Endothelial cell of umbilical vein (primary cell): ENCODE measurements around the gene TMEM184C. TPM values are rescaled to one million over a fixed set of nuclear protein-coding genes. Genes with fewer than 3 reads are reported as not detected.

ENCODE experiments used
- BruUV-seq: library from RNA; stranded (reverse); fragments of 400-500 nt; replicated peaks from 2 replicates; lab custom pipeline; 2021; lab: Mats Ljungman, UMichigan
- CTCF ChIA-PET: fragments of 300-600, 350-600 bp; sonication (Branson Sonifier 250); formaldehyde crosslinking; loops from one replicate; lab custom pipeline; 2021; ENCODE audit warnings: antibody characterized with exemption, inconsistent platforms; lab: Charles Lee
- POLR2A ChIA-PET: fragments of 300-600, 350-600 bp; sonication (Branson Sonifier 250); formaldehyde crosslinking; loops from one replicate; lab custom pipeline; 2021; ENCODE audit warnings: antibody characterized with exemption, inconsistent platforms; lab: Charles Lee
- DNase-seq: peaks from one replicate; pipeline ENCODE4 v3.0.0-alpha.2; 2011; ENCODE audit warnings: low read depth, low spot score
- FAIRE-seq: peaks from 2 replicates; lab custom pipeline; 2011; peaks lifted over from hg19 to GRCh38; lab: Jason Lieb, UNC
- H2AFZ ChIP-seq: 2 replicates; pipeline ENCODE4 v1.6.0; 2012; ENCODE audit warnings: low read depth, low read length, control low read depth, inconsistent platforms
- H3K27ac ChIP-seq: 2 replicates; pipeline ENCODE4 v1.5.1; 2011; ENCODE audit warnings: low read depth, mild to moderate bottlenecking, control low read depth, low read length, moderate library complexity; ENCODE audit not compliant: insufficient read depth
- H3K27me3 ChIP-seq, 2 experiments: 2 replicates each; pipeline versions ENCODE4 v1.6.0 to v1.6.1; 2011; ENCODE audit warnings: low read length in 2 of 2, mixed read lengths in 1 of 2; ENCODE audit not compliant: control insufficient read depth in 2 of 2, insufficient read depth in 2 of 2
- H3K36me3 ChIP-seq, 2 experiments: 2 replicates in 1 of 2; 3 replicates in 1 of 2; pipeline ENCODE4 v1.5.1; 2011; ENCODE audit warnings: low read length in 2 of 2, mild to moderate bottlenecking in 1 of 2, moderate library complexity in 1 of 2; ENCODE audit not compliant: control insufficient read depth in 2 of 2, insufficient read depth in 2 of 2; ENCODE audit errors: extremely low read depth in 1 of 2
- H3K4me1 ChIP-seq: 3 replicates; pipeline ENCODE4 v1.5.1; 2011; ENCODE audit warnings: mild to moderate bottlenecking, low read length; ENCODE audit not compliant: control insufficient read depth, insufficient read depth; ENCODE audit errors: extremely low read depth
- H3K4me2 ChIP-seq: 2 replicates; pipeline ENCODE4 v1.6.1; 2011; ENCODE audit warnings: low read length, control low read depth, mixed read lengths; ENCODE audit not compliant: insufficient read depth
- H3K4me3 ChIP-seq, 3 experiments: fragments of 200-600 bp in 1 of 3; sonication (generic), shearing (Covaris generic) in 1 of 3; replicated peaks in 1 of 3; 2 replicates each; pipeline ENCODE4 v1.5.1; 2011 to 2016; ENCODE audit warnings: control low read depth in 3 of 3, low read length in 3 of 3, mild to moderate bottlenecking in 2 of 3, inconsistent platforms in 1 of 3, low read depth in 1 of 3, moderate library complexity in 1 of 3; ENCODE audit not compliant: insufficient read depth in 1 of 3
- H3K79me2 ChIP-seq: 2 replicates; pipeline ENCODE4 v1.6.0; 2012; ENCODE audit warnings: low read length, inconsistent platforms; ENCODE audit not compliant: control insufficient read depth, insufficient read depth
- H3K9ac ChIP-seq: replicated peaks from 2 replicates; pipeline ENCODE3; 2011; ENCODE audit warnings: low read length, control low read depth; ENCODE audit not compliant: insufficient read depth; ENCODE audit errors: extremely low read depth
- H3K9me1 ChIP-seq: replicated peaks from 3 replicates; pipeline ENCODE4 v1.6.0; 2011; ENCODE audit warnings: mild to moderate bottlenecking, low read length; ENCODE audit not compliant: control insufficient read depth, insufficient read depth; ENCODE audit errors: extremely low read depth
- H3K9me3 ChIP-seq: replicated peaks from 2 replicates; pipeline ENCODE4 v1.5.1; 2012; ENCODE audit warnings: low read length, inconsistent platforms; ENCODE audit not compliant: control insufficient read depth, insufficient read depth
- H4K20me1 ChIP-seq: replicated peaks from 2 replicates; pipeline ENCODE3; 2011; ENCODE audit warnings: mild to moderate bottlenecking, low read length; ENCODE audit not compliant: control insufficient read depth, insufficient read depth; ENCODE audit errors: extremely low read depth
- EZH2 ChIP-seq: IDR thresholded peaks from 2 replicates; pipeline ENCODE4 v1.6.1; 2012; ENCODE audit warnings: borderline replicate concordance, low read depth, mild to moderate bottlenecking, moderate library complexity, low read length, inconsistent platforms; ENCODE audit not compliant: severe bottlenecking
- FOS ChIP-seq: IDR thresholded peaks from 2 replicates; pipeline ENCODE4 v1.6.1; 2011; ENCODE audit warnings: mild to moderate bottlenecking, low read length, moderate library complexity, borderline replicate concordance; ENCODE audit not compliant: insufficient read depth
- GATA2 ChIP-seq: IDR thresholded peaks from 2 replicates; pipeline ENCODE4 v1.7.0; 2011; ENCODE audit warnings: low read depth, mild to moderate bottlenecking, moderate library complexity, mixed read lengths, low read length; ENCODE audit not compliant: insufficient read length, insufficient read depth
- JUN ChIP-seq: IDR thresholded peaks from 2 replicates; pipeline ENCODE4 v1.6.1; 2011; ENCODE audit warnings: borderline replicate concordance, low read depth; ENCODE audit not compliant: insufficient read length, insufficient read depth
- MYC ChIP-seq: IDR thresholded peaks from one replicate; pipeline ENCODE4 v1.6.1; 2011; ENCODE audit warnings: mild to moderate bottlenecking, low read depth, low read length
- POLR2A ChIP-seq: IDR thresholded peaks from 2 replicates; pipeline ENCODE4 v1.6.1; 2012; ENCODE audit warnings: low read depth, mild to moderate bottlenecking, control low read depth, low read length
- POLR2AphosphoS5 ChIP-seq: IDR thresholded peaks from 2 replicates; pipeline ENCODE4 v1.6.1; 2012; ENCODE audit warnings: low read depth, mild to moderate bottlenecking, control low read depth, low read length, moderate library complexity; ENCODE audit not compliant: insufficient read depth
- dilution Hi-C: fragments of 300-500 bp; cut with MboI; formaldehyde crosslinking; loops from one replicate; pipeline ENCODE4 v1.15.0; 2019; ENCODE audit warnings: low sequenced_read_pairs; ENCODE audit not compliant: extremely low pct_ligation_motif_present
- intact Hi-C: fragments of 100-400 bp; cut with micrococcal nuclease; formaldehyde crosslinking; loops from one replicate; pipeline ENCODE4 v1.10.0; 2022
- polyA plus RNA-seq, 4 experiments: library from polyadenylated mRNA; depleted of rRNA in 3 of 4; stranded (reverse) in 3 of 4; unstranded in 1 of 4; fragments of >200 nt; gene quantifications; 2 replicates each; pipeline versions ENCODE4 v1.2.1 to v1.2.3, GENCODE V29; 2011 to 2012; ENCODE audit warnings: missing spikeins in 1 of 4
- total RNA-seq: library from RNA; stranded (reverse); gene quantifications from 2 replicates; pipeline ENCODE4 v1.2.3, GENCODE V29; 2021
- TF ChIP-seq, protein P1 (sequence below): IDR thresholded peaks from 2 replicates; pipeline ENCODE4 v1.6.1; 2011; ENCODE audit not compliant: insufficient read depth, insufficient read length
- TF ChIP-seq, protein P2 (sequence below), 2 donors: IDR thresholded peaks; 1 replicate in 1 of 2; 2 replicates in 1 of 2; pipeline ENCODE4 v1.5.1; 2011; ENCODE audit warnings: low read length in 2 of 2, mild to moderate bottlenecking in 2 of 2, moderate library complexity in 2 of 2, control low read depth in 1 of 2, inconsistent platforms in 1 of 2, low read depth in 1 of 2; ENCODE audit not compliant: insufficient read depth in 1 of 2; ENCODE audit errors: extremely low read depth in 1 of 2

TMEM184C gene
- total and polyA plus RNA-seq, 2 donors (not counting 3 experiments of a cell fraction or from before 2014, with no cell fraction given), result 10.3 to 29.2 TPM

DNA sequence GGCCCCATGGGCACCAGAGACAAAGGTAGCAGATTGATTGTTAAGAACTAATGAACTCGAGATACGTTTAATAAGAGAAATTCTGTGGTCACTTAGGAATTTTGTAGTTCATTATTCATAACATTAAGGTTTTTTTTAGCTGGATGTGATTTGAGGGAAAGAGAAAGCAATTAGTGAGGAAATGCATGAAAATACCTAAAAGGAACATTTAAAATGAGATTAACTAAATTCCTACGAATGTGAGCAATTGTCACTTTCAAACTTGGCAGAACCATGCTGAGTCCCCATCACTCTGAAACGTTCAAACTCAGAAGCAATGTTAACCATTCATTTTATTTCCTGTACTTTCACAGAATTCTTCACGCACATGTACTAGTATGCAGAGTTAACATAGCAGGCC is 60.9 kb downstream of the TMEM184C start:
- Histone ChIP-seq H3K27me3 (no peaks in the 10 kb centered on the region), H3K79me2 (peaks cover 8% of the 10 kb centered on the region), H2AFZ (no peak overlapping the region), H3K9ac (no peak overlapping the region), H3K4me2 (no peak overlapping the region), H3K27ac (no peak overlapping the region), H3K4me3 (no peak overlapping the region), H4K20me1 (peaks cover 2% of the 10 kb centered on the region), H3K9me3 (no peaks in the 10 kb centered on the region), H3K4me1 (peaks cover 6% of the 10 kb centered on the region), H3K9me1 (no peaks in the 10 kb centered on the region), H3K36me3 (no peaks in the 10 kb centered on the region)
- BruUV-seq, result no TSS peak
- ChIA-PET CTCF (no interaction called here), POLR2A (no interaction called here)
- intact Hi-C loops, result no loop called here
- FAIRE-seq (no peak), DNase-seq (no peak)
- dilution Hi-C loops, result no loop called here
- TF ChIP-seq, protein P1, sequence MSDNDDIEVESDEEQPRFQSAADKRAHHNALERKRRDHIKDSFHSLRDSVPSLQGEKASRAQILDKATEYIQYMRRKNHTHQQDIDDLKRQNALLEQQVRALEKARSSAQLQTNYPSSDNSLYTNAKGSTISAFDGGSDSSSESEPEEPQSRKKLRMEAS, result no peak
- TF ChIP-seq FOS (no peak), GATA2 (no peak), EZH2 (no peak), JUN (no peak), POLR2A (no peak), MYC (no peak), POLR2AphosphoS5 (no peak)
- TF ChIP-seq, protein P2, sequence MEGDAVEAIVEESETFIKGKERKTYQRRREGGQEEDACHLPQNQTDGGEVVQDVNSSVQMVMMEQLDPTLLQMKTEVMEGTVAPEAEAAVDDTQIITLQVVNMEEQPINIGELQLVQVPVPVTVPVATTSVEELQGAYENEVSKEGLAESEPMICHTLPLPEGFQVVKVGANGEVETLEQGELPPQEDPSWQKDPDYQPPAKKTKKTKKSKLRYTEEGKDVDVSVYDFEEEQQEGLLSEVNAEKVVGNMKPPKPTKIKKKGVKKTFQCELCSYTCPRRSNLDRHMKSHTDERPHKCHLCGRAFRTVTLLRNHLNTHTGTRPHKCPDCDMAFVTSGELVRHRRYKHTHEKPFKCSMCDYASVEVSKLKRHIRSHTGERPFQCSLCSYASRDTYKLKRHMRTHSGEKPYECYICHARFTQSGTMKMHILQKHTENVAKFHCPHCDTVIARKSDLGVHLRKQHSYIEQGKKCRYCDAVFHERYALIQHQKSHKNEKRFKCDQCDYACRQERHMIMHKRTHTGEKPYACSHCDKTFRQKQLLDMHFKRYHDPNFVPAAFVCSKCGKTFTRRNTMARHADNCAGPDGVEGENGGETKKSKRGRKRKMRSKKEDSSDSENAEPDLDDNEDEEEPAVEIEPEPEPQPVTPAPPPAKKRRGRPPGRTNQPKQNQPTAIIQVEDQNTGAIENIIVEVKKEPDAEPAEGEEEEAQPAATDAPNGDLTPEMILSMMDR (IDR thresholded peaks at IDR 0.05; ENCODE audit: extremely low read depth in 1 of 2, insufficient read depth in 1 of 2, low read depth in 1 of 2, low read length in 2 of 2), result no peak
